Large intestine (tissue), 3 donors: ENCODE measurements around the gene WRNIP1. TPM values are rescaled to one million over a fixed set of nuclear protein-coding genes. Genes with fewer than 3 reads are reported as not detected.
A peak's percentile ranks its signal among the peaks of the same experiment; 100 is the strongest.

Experiments
- DNase-seq, 2 donors: peaks; one replicate each; pipeline versions ENCODE4 v3.0.0 to v3.0.0-alpha.2; 2013
- H3K27ac ChIP-seq: one replicate; pipeline ENCODE4 v1.5.1; 2013; ENCODE audit warnings: low read length
- H3K27me3 ChIP-seq: 2 replicates; pipeline ENCODE4 v1.6.1; 2013; ENCODE audit warnings: low read length; ENCODE audit not compliant: control insufficient read depth, insufficient read depth
- H3K36me3 ChIP-seq: 2 replicates; pipeline ENCODE4 v1.6.1; 2013; ENCODE audit warnings: low read length; ENCODE audit not compliant: control insufficient read depth, insufficient read depth
- H3K4me1 ChIP-seq: one replicate; pipeline ENCODE4 v1.6.1; 2013; ENCODE audit warnings: low read length; ENCODE audit not compliant: control insufficient read depth, insufficient read depth
- H3K4me3 ChIP-seq: one replicate; pipeline ENCODE4 v1.5.1; 2013; ENCODE audit warnings: low read length
- H3K9me3 ChIP-seq: one replicate; pipeline ENCODE4 v1.6.1; 2013; ENCODE audit warnings: mild to moderate bottlenecking, low read depth, low read length, moderate library complexity; ENCODE audit not compliant: control insufficient read depth
- WGBS: methylation state at CpG from one replicate; pipeline ENCODE4 v1.1.5; 2013; ENCODE audit warnings: low lambda C conversion rate; ENCODE audit not compliant: insufficient coverage; 5-methylcytosine and 5-hydroxymethylcytosine counted together
- polyA plus RNA-seq: library from polyadenylated mRNA; unstranded; fragments of 120-200 nt; gene quantifications from one replicate; pipeline ENCODE4 v1.2.1, GENCODE V29; 2013

Gene WRNIP1
- polyA plus RNA-seq, 1 donor = 40.4 TPM

- no peaks in the 10 kb centered on the region for H3K36me3 ChIP-seq
- H3K4me3 ChIP-seq = no peak overlapping the region
- no peak for DNase-seq
- no peaks in the 10 kb centered on the region for H3K27me3 ChIP-seq
- peaks cover 2% of the 10 kb centered on the region for H3K4me1 ChIP-seq
- no peaks in the 10 kb centered on the region for H3K9me3 ChIP-seq
- H3K27ac ChIP-seq = no peak overlapping the region
- no CpG with 5 or more reads among the region's 10 CpGs for WGBS
These were observed 35.3 kb upstream of the WRNIP1 start for GRCh38 chr6:2729921-2730320.

- WGBS = 80% methylated on average over 4 of the region's 9 CpGs
These were observed 34.7 kb upstream of the WRNIP1 start for GRCh38 chr6:2730353-2731107.

DNA sequence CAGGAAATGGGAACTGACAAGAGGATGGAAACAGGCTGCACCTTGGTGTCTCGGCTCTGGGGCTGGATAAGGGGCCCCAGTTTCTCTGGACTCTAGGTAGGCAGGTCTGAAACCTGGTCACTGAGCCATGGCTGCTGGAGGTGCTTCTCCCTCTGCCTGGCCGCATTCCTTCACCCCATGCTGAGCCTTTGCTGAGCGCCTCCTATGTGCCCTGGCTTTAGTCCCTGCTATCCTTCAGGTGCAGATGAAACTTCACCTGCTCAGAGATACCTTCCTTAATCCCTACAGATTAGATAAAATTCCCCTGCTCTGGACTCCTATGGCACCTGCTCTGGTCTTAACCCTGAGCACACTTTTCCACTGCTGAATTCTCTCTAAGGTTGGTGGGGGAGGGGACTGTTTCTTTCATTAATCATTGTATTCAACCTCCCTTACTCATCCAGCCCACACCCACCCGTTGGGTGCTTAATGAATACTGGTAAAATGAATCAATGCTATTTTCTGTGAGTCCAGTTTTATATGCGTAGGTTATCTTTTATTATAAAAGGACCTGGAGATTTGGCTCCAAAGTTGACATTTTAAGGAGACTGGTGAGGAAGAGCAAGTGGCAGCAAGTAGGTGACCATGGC, 33.8 kb upstream of the WRNIP1 start:
- no peak overlapping the region for H3K27ac ChIP-seq
- H3K4me1 ChIP-seq = no peaks in the 10 kb centered on the region
- no peak overlapping the region for H3K4me3 ChIP-seq
- H3K27me3 ChIP-seq = no peaks in the 10 kb centered on the region
- no peaks in the 10 kb centered on the region for H3K9me3 ChIP-seq
- WGBS = 100% methylated on average over 1 of the region's 5 CpGs
- no peaks in the 10 kb centered on the region for H3K36me3 ChIP-seq
- no peak for DNase-seq

More at GRCh38 chr6:2730353-2731107, 34.7 kb upstream of the WRNIP1 start:
- Histone ChIP-seq H3K36me3 (no peaks in the 10 kb centered on the region), H3K27me3 (no peaks in the 10 kb centered on the region), H3K9me3 (no peaks in the 10 kb centered on the region), H3K27ac (no peak overlapping the region), H3K4me1 (no peaks in the 10 kb centered on the region), H3K4me3 (no peak overlapping the region)
- DNase-seq = no peak

DNA sequence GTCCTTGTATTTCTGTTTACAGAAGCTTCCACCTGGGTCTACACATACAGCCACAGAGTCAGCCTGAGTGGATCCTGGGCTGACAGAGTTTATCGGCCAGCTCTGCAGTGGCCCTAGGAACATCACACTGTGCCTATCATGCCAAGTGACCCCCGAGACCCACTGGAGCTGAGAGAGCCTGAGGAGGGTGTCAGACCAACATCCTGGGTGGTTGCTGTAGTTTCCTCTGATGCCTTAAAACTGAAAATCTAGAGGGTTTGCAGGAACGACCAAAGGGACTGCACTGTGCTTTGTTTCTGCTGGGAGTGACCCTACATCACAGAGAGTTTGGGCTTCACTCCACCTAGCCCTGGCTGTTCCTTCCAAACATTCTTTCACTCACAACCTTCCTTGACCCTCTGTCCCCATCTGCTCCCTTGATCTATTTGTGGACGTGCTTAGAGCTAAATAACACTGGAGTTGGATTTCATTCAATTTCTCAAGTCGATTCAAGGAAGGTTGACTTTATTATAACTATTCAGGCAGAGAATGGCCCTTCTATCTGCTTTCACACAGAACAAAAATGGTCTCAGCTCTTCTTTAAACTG, 32.6 kb upstream of the WRNIP1 start:
- Histone ChIP-seq H3K27me3 (no peaks in the 10 kb centered on the region), H3K9me3 (no peaks in the 10 kb centered on the region), H3K4me3 (no peak overlapping the region), H3K4me1 (no peaks in the 10 kb centered on the region), H3K27ac (no peak overlapping the region), H3K36me3 (no peaks in the 10 kb centered on the region)
- no peak for DNase-seq
- WGBS = 61% methylated on average over 2 of the region's 5 CpGs

- Histone ChIP-seq H3K9me3 (no peaks in the 10 kb centered on the region), H3K27me3 (no peaks in the 10 kb centered on the region), H3K27ac (no peak overlapping the region), H3K36me3 (no peaks in the 10 kb centered on the region), H3K4me3 (no peak overlapping the region), H3K4me1 (no peaks in the 10 kb centered on the region)
- WGBS = 94% methylated on average over 3 of the region's 5 CpGs
- DNase-seq = no peak
These were observed 31.9 kb upstream of the WRNIP1 start for GRCh38 chr6:2733324-2733723.

GRCh38 chr6:2733736-2734480, 31.3 kb upstream of the WRNIP1 start:
- Histone ChIP-seq H3K4me1 (no peaks in the 10 kb centered on the region), H3K4me3 (no peak overlapping the region), H3K27ac (no peak overlapping the region), H3K9me3 (no peaks in the 10 kb centered on the region), H3K36me3 (no peaks in the 10 kb centered on the region), H3K27me3 (no peaks in the 10 kb centered on the region)
- no peak for DNase-seq
- WGBS = 100% methylated on average over 1 of the region's 22 CpGs

- H3K27ac ChIP-seq = no peak overlapping the region
- WGBS = 75% methylated on average over 1 of the region's 2 CpGs
- DNase-seq = no peak
- H3K27me3 ChIP-seq = no peaks in the 10 kb centered on the region
- H3K9me3 ChIP-seq = no peaks in the 10 kb centered on the region
- H3K4me1 ChIP-seq = no peaks in the 10 kb centered on the region
- no peak overlapping the region for H3K4me3 ChIP-seq
- H3K36me3 ChIP-seq = no peaks in the 10 kb centered on the region
These were observed 30.6 kb upstream of the WRNIP1 start for GRCh38 chr6:2734488-2735166.

DNA sequence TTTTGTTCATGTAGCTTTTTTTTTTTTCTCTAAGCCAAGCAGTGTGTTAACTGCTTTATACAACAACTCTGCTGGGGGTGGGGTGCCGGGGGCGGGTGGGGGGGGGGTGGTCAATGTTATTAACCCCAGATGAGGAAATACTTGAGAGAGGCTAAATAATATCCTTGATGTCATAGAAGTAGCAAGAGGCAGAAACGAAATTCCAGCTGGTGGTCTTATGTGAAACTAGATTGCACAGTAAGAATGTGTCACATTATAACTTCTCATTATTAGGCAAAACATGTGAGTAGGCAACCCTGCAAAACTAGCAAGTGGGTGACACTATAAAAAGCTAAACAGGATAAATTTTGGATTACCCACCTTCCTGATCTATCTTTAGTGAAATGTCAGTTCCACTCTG, 27.3 kb upstream of the WRNIP1 start:
- no peak for DNase-seq
- Histone ChIP-seq H3K27ac (no peak overlapping the region), H3K36me3 (no peaks in the 10 kb centered on the region), H3K9me3 (no peaks in the 10 kb centered on the region), H3K27me3 (no peaks in the 10 kb centered on the region), H3K4me3 (no peak overlapping the region), H3K4me1 (no peaks in the 10 kb centered on the region)
- 57% methylated on average over 1 of the region's 3 CpGs for WGBS

DNA sequence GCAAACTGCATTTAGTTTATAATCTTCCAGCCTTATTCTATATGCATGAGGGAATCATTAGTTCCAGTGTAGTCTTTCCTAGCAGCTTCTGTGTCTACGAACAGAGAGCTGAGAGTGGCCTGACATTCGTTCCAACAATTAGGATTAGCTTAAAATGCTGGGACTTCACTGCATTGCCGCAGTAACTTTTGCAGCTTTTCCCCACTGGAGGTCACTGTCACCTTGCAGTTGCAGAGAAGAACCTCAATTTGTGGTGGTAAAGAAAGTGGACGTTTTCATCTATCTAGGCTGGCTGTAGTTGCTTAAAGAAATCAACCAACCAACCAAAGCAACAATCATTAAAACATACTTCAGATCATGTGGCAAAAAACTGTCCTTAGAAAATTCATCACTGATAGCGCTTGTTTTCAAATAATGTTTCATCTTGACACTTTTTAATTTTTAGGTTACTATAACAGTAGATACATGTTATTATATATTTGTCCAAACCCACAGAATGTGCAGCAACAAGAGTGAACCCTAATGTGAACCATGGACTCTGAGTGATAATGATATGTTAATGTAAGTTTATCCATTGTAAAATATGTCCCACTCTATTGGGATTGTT, 26.7 kb upstream of the WRNIP1 start:
- Histone ChIP-seq H3K27me3 (no peaks in the 10 kb centered on the region), H3K36me3 (no peaks in the 10 kb centered on the region), H3K4me3 (no peak overlapping the region), H3K9me3 (no peaks in the 10 kb centered on the region), H3K27ac (no peak overlapping the region), H3K4me1 (no peaks in the 10 kb centered on the region)
- WGBS = no CpG with 5 or more reads among the region's 5 CpGs
- peak; percentile 31 to 32 for DNase-seq
